AG04449 (cell line): ENCODE data around the gene MAD1L1.
"Not testable (repeated sequence)": the region's sequence is repeated elsewhere in the genome, so short reads cannot be mapped to it uniquely, and the experiment has no call there.

Source experiments
- CTCF ChIA-PET: fragments of 350-600 bp; formaldehyde crosslinking; extraction: SDS; loops from one replicate; lab custom pipeline; 2021; ENCODE audit warnings: antibody characterized with exemption; lab: Yijun Ruan, JAX
- POLR2A ChIA-PET: fragments of 400-600, 350-600 bp; formaldehyde crosslinking; extraction: SDS; loops from one replicate; lab custom pipeline; 2020; ENCODE audit warnings: antibody characterized with exemption, inconsistent platforms; lab: Yijun Ruan, JAX
- DNase-seq: peaks from one replicate; pipeline ENCODE4 v3.0.0-alpha.2; 2010; ENCODE audit warnings: low read depth, low spot score
- H3K4me3 ChIP-seq: 2 replicates; pipeline ENCODE4 v1.5.1; 2011; ENCODE audit warnings: low read depth, mild to moderate bottlenecking, control low read depth, low read length
- CTCF ChIP-seq: IDR thresholded peaks from one replicate; pipeline ENCODE4 v1.5.1; 2011; ENCODE audit warnings: mild to moderate bottlenecking, moderate library complexity, low read length, control low read depth, inconsistent platforms; ENCODE audit not compliant: insufficient read depth; ENCODE audit errors: missing control alignments

Gene MAD1L1

GRCh38 chr7:1829111-1829510 is 403.6 kb downstream of the MAD1L1 start:
- no peak for TF ChIP-seq CTCF
- POLR2A ChIA-PET = no interaction called here

GRCh38 chr7:1828170-1828569 is 404.6 kb downstream of the MAD1L1 start:
- H3K4me3 ChIP-seq, POLR2A ChIA-PET, CTCF ChIA-PET, DNase-seq: not testable (repeated sequence)

More at GRCh38 chr7:1829111-1829510, 403.6 kb downstream of the MAD1L1 start:
- CTCF ChIA-PET = no interaction called here
- DNase-seq = no peak
- H3K4me3 ChIP-seq = no peak overlapping the region

- CTCF ChIA-PET, H3K4me3 ChIP-seq, POLR2A ChIA-PET, DNase-seq: not testable (repeated sequence)
These were observed 405.2 kb downstream of the MAD1L1 start for GRCh38 chr7:1827521-1827981.

- H3K4me3 ChIP-seq, CTCF ChIA-PET, POLR2A ChIA-PET, DNase-seq: not testable (repeated sequence)
These were observed 405.8 kb downstream of the MAD1L1 start for GRCh38 chr7:1826931-1827330.

GRCh38 chr7:1825897-1826741 is 406.6 kb downstream of the MAD1L1 start:
- TF ChIP-seq CTCF = no peak
- ChIA-PET POLR2A (no interaction called here), CTCF (no interaction called here)
- no peak for DNase-seq
- no peak overlapping the region for H3K4me3 ChIP-seq

GRCh38 chr7:1825647-1825896 is 407.2 kb downstream of the MAD1L1 start:
- POLR2A ChIA-PET, CTCF ChIA-PET, H3K4me3 ChIP-seq, DNase-seq: not testable (repeated sequence)

GRCh38 chr7:1824882-1825646 is 407.7 kb downstream of the MAD1L1 start:
- H3K4me3 ChIP-seq, POLR2A ChIA-PET, DNase-seq, CTCF ChIA-PET: not testable (repeated sequence)

- POLR2A ChIA-PET, CTCF ChIA-PET: not testable (repeated sequence)
These were observed 408.4 kb downstream of the MAD1L1 start for GRCh38 chr7:1824151-1824881.

GRCh38 chr7:1823376-1824150 is 409.2 kb downstream of the MAD1L1 start:
- ChIA-PET POLR2A (no interaction called here), CTCF (no interaction called here)
- no peak overlapping the region for H3K4me3 ChIP-seq
- TF ChIP-seq CTCF = no peak
- no peak for DNase-seq

More at GRCh38 chr7:1824151-1824881, 408.4 kb downstream of the MAD1L1 start:
- DNase-seq, H3K4me3 ChIP-seq: not testable (repeated sequence)
